ENCODE data around the gene ZPBP2. TPM values are rescaled to one million over a fixed set of nuclear protein-coding genes. Genes with fewer than 3 reads are reported as not detected.
"Not testable (repeated sequence)": the region's sequence is repeated elsewhere in the genome, so short reads cannot be mapped to it uniquely, and the experiment has no call there.

Gene ZPBP2
- total RNA-seq, 1 experiment from 2014 or later, result not detected

DNA sequence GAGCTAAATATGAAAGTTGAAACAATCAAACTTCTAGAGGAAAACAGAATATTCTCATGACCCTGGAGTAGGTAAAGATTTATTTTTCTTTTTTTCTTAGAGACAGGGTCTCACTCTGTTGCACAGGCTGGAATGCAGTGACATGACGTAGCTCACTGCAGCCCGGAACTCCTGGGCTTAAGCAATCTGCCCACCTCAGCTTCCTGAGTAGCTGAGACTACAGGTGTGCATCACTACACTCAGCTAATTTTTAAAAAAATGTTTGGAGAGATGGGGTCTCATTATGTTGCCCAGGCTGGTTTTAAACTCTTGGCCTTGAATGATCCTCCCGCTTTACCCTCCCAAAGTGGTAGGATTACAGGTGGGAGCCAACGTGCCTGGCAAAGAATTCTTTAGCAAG, 19.4 kb upstream of the ZPBP2 start:
- Histone ChIP-seq H3K4me1 (ENCODE audit: insufficient read depth, low read length) (no peaks in the 10 kb centered on the region; the same call in 1 of the 2 replicates), H2BK120ac (ENCODE audit: low read depth, low read length, poor library complexity, severe bottlenecking) (no peak overlapping the region), H3K79me1 (ENCODE audit: insufficient read depth, low read depth, low read length, poor library complexity, severe bottlenecking) (no peaks in the 10 kb centered on the region), H3K56ac (ENCODE audit: insufficient read length, low read depth, low read length) (no peak overlapping the region), H4K20me1 (ENCODE audit: control insufficient read depth, insufficient read depth, insufficient read length) (no peaks in the 10 kb centered on the region), H2AK5ac (ENCODE audit: insufficient read length, low read length) (no peak overlapping the region), H2BK15ac (ENCODE audit: low read depth, low read length) (no peak overlapping the region), H3K4me2 (ENCODE audit: insufficient read depth, insufficient read length, low read length) (no peak overlapping the region), H3K79me2 (ENCODE audit: insufficient read depth, low read length) (no peaks in the 10 kb centered on the region), H2BK20ac (ENCODE audit: low read depth, low read length, poor library complexity, severe bottlenecking) (no peak overlapping the region), H3K9ac (ENCODE audit: extremely low read depth, insufficient read length, low read length) (no peak overlapping the region), H3K27ac (ENCODE audit: insufficient read length, low read depth, low read length) (no peak overlapping the region), H2AFZ (ENCODE audit: low read length) (no peak overlapping the region), H4K8ac (replicated peaks; ENCODE audit: insufficient read length, low read depth, low read length) (no peak overlapping the region), H3K4ac (ENCODE audit: low read depth, low read length) (no peak overlapping the region), H4K91ac (ENCODE audit: insufficient read length, low read depth, low read length) (no peak overlapping the region), H3K23ac (ENCODE audit: insufficient read length, low read depth, low read length) (no peak overlapping the region), H3K23me2 (ENCODE audit: insufficient read length, low read depth, low read length, poor library complexity, severe bottlenecking) (no peaks in the 10 kb centered on the region), H3K14ac (ENCODE audit: insufficient read depth, low read length) (no peak overlapping the region), H3K9me3 (ENCODE audit: control insufficient read depth, low read depth, low read length) (no peaks in the 10 kb centered on the region), H4K5ac (ENCODE audit: insufficient read length, low read depth, low read length) (no peak overlapping the region), H3K27me3 (ENCODE audit: insufficient read depth, low read length) (no peaks in the 10 kb centered on the region), H3K18ac (ENCODE audit: insufficient read length, low read depth, low read length) (no peak overlapping the region), H2BK5ac (ENCODE audit: insufficient read length, low read length) (no peak overlapping the region), H3T11ph (ENCODE audit: low read length) (no peak overlapping the region), H2BK12ac (ENCODE audit: insufficient read length, low read depth, low read length) (no peak overlapping the region)
- WGBS (ENCODE audit: extremely low coverage, insufficient read length, low lambda C conversion rate), result no CpG with 5 or more reads among the region's 4 CpGs
- Mint-ChIP-seq H3K4me3 (no peak overlapping the region), H3K36me3 (ENCODE audit: insufficient read depth in 1 of 3, low read depth in 3 of 3) (no peaks in the 10 kb centered on the region), H3K27me3 (ENCODE audit: low read depth) (no peaks in the 10 kb centered on the region; the same call in 1 of the 2 replicates), H3K9me3 (no peaks in the 10 kb centered on the region), H3K4me1 (no peaks in the 10 kb centered on the region), H3K27ac (no peak overlapping the region)
- no peak for DNase-seq
- TF ChIP-seq, protein P1, sequence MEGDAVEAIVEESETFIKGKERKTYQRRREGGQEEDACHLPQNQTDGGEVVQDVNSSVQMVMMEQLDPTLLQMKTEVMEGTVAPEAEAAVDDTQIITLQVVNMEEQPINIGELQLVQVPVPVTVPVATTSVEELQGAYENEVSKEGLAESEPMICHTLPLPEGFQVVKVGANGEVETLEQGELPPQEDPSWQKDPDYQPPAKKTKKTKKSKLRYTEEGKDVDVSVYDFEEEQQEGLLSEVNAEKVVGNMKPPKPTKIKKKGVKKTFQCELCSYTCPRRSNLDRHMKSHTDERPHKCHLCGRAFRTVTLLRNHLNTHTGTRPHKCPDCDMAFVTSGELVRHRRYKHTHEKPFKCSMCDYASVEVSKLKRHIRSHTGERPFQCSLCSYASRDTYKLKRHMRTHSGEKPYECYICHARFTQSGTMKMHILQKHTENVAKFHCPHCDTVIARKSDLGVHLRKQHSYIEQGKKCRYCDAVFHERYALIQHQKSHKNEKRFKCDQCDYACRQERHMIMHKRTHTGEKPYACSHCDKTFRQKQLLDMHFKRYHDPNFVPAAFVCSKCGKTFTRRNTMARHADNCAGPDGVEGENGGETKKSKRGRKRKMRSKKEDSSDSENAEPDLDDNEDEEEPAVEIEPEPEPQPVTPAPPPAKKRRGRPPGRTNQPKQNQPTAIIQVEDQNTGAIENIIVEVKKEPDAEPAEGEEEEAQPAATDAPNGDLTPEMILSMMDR (conservative IDR thresholded peaks at IDR 0.05), result no peak

DNA sequence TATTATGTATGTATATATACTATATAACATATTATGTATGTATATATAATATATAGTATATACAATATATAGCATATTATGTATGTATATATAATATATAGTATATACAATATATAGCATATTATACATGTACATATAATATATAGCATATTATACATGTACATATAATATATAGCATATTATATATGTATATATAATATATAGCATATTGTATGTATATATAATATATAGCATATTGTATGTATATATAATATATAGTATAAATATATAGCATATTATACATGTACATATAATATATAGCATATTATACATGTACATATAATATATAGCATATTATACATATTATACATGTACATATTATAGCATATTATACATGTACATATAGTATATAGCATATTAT, 17.8 kb upstream of the ZPBP2 start:
- H3K18ac ChIP-seq (ENCODE audit: insufficient read length, low read depth, low read length); H2BK5ac ChIP-seq (ENCODE audit: insufficient read length, low read length); H2BK120ac ChIP-seq (ENCODE audit: low read depth, low read length, poor library complexity, severe bottlenecking); H3K79me2 ChIP-seq (ENCODE audit: insufficient read depth, low read length); H3K4me1 Mint-ChIP-seq; H2BK20ac ChIP-seq (ENCODE audit: low read depth, low read length, poor library complexity, severe bottlenecking); H3K4me1 ChIP-seq (ENCODE audit: insufficient read depth, low read length); H4K91ac ChIP-seq (ENCODE audit: insufficient read length, low read depth, low read length); H3K9me3 ChIP-seq (ENCODE audit: control insufficient read depth, low read depth, low read length); H3K27me3 Mint-ChIP-seq (ENCODE audit: low read depth); H4K5ac ChIP-seq (ENCODE audit: insufficient read length, low read depth, low read length); H4K8ac ChIP-seq (replicated peaks; ENCODE audit: insufficient read length, low read depth, low read length); H3K9ac ChIP-seq (ENCODE audit: extremely low read depth, insufficient read length, low read length); H3K56ac ChIP-seq (ENCODE audit: insufficient read length, low read depth, low read length); H3T11ph ChIP-seq (ENCODE audit: low read length); H2BK15ac ChIP-seq (ENCODE audit: low read depth, low read length); H3K79me1 ChIP-seq (ENCODE audit: insufficient read depth, low read depth, low read length, poor library complexity, severe bottlenecking); H3K14ac ChIP-seq (ENCODE audit: insufficient read depth, low read length); H2BK12ac ChIP-seq (ENCODE audit: insufficient read length, low read depth, low read length); H2AFZ ChIP-seq (ENCODE audit: low read length); H3K27me3 ChIP-seq (ENCODE audit: insufficient read depth, low read length); H4K20me1 ChIP-seq (ENCODE audit: control insufficient read depth, insufficient read depth, insufficient read length); H2AK5ac ChIP-seq (ENCODE audit: insufficient read length, low read length); DNase-seq; H3K9me3 Mint-ChIP-seq; H3K23me2 ChIP-seq (ENCODE audit: insufficient read length, low read depth, low read length, poor library complexity, severe bottlenecking); H3K23ac ChIP-seq (ENCODE audit: insufficient read length, low read depth, low read length); H3K4me3 Mint-ChIP-seq; H3K27ac ChIP-seq (ENCODE audit: insufficient read length, low read depth, low read length); H3K27ac Mint-ChIP-seq; H3K36me3 Mint-ChIP-seq (ENCODE audit: insufficient read depth in 1 of 3, low read depth in 3 of 3); H3K4ac ChIP-seq (ENCODE audit: low read depth, low read length); H3K4me2 ChIP-seq (ENCODE audit: insufficient read depth, insufficient read length, low read length): not testable (repeated sequence)

Measured in H9 (cell line).